Measurements from ENCODE around the gene PLEKHA1.

GRCh38 chr10:122481296-122482056, 107.0 kb downstream of the PLEKHA1 start:
- TF ChIP-seq EZH2 (IDR thresholded peaks at IDR 0.05; ENCODE audit: borderline replicate concordance, low read depth, low read length, poor library complexity, severe bottlenecking) (no peak), CTCF (conservative IDR thresholded peaks at IDR 0.05; ENCODE audit: low read depth, low read length) (no peak)

Measured in A673 (cell line).